ENCODE measurements around the gene TMCC2. TPM values are rescaled to one million over a fixed set of nuclear protein-coding genes. Genes with fewer than 3 reads are reported as not detected.

The TMCC2 gene
- total and polyA plus RNA-seq, 2 donors (not counting 1 experiment from before 2014, with no cell fraction given), result 2.0 to 4.0 TPM

DNA sequence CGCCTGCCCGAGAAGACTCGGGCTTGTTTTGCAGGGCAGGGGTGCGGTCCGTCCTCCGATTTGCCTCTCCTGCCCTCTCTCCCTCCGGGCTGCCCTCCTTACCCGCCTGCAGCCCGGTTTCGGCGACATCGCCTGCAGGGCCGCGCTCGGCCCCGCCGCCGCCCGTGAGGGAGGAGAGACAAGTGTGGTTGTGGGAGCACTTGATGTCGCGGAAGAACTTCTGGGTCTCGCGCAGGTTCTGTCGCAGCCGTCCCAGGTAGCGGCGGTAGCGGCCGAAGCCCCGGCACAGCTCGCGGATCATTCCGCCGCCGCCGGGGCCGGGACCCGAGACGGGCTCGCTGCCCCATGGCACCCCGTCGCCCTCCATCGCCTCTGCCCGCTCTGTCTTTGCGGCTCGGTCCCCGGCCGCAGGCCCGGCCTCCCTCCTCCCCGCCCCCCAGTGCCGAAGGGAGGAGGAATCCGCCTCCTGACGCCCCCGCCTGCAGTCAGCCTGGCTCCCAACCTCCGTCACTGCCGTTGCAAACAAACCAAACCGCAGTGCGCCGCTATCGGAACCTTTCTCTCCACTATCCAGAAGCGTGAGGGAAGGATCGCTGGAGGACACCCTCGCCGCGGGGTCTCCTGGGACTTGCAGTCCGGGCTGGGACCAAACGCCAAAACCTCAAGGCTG is 16.4 kb upstream of the TMCC2 start, which contains the start of gene DSTYK:
Gene DSTYK (minus strand): TSS at position 534 of the 670 bp plus-strand sequence. CDS start 167 bp downstream, at position 367.
- H3K4me1 Mint-ChIP-seq, result peaks cover 48% of the 10 kb centered on the region
- WGBS (ENCODE audit: insufficient coverage), result 0% methylated on average over 61 of the region's 67 CpGs

More for the DNA sequence above, 16.4 kb upstream of the TMCC2 start, which contains the start of gene DSTYK:
- no peaks in the 10 kb centered on the region for H3K36me3 ChIP-seq (replicated peaks in 1 of 2; ENCODE audit: control extremely low read depth in 1 of 2, control insufficient read depth in 1 of 2, extremely low read depth in 1 of 2, insufficient read depth in 2 of 2, low read length in 1 of 2)
- no peaks in the 10 kb centered on the region for H3K9me3 Mint-ChIP-seq (ENCODE audit: insufficient read depth)
- peak within 1 kb of the TSS; percentile 96 for H3K27ac Mint-ChIP-seq
- peak within 1 kb of the TSS; percentile 97 for H2AFZ ChIP-seq (ENCODE audit: insufficient read depth, low read depth, low read length, poor library complexity, severe bottlenecking)
- H4K20me1 ChIP-seq (ENCODE audit: control insufficient read depth, insufficient read depth, low read length, poor library complexity, severe bottlenecking), result peaks cover 6% of the 10 kb centered on the region
- H3K9ac ChIP-seq (ENCODE audit: low read length), result peak within 1 kb of the TSS; percentile 92
- POLR2A ChIA-PET, result interaction anchor here (0.6 to 1.8 kb wide), 4 partner anchors 14 to 1352 kb away, joined by 3 to 8 read pairs (median 4); no protein-coding TSS in a partner anchor
- H3K4me3 ChIP-seq (ENCODE audit: control extremely low read depth in 1 of 5, extremely low read depth in 1 of 5, insufficient read depth in 1 of 5, low read depth in 2 of 5, low read length in 4 of 5), result peak within 1 kb of the TSS; percentile 70 to 96 (median 91)
- peak within 1 kb of the TSS; percentile 89 for H3K4me2 ChIP-seq (replicated peaks; ENCODE audit: low read depth, low read length, poor library complexity, severe bottlenecking)
- H3K9me3 ChIP-seq (ENCODE audit: control extremely low read depth in 1 of 3, control insufficient read depth in 2 of 3, insufficient read depth in 1 of 3, low read length in 2 of 3), result no peaks in the 10 kb centered on the region
- intact Hi-C loops (cut with micrococcal nuclease), result loop anchor here (1.0 kb wide), 5 partner anchors 16 to 421 kb away; partner anchors contain the start of genes ELK4, NUAK2 and TMCC2
- CTCF ChIA-PET, result interaction anchor here (1.3 to 2.2 kb wide), 3 partner anchors 17 to 89 kb away, joined by 4 to 6 read pairs (median 5); partner anchors contain the start of genes RBBP5 and TMCC2
- DNase-seq (peak; percentile 96), ATAC-seq (ENCODE audit: low read depth) (peak; percentile 85)
- H3K4me3 Mint-ChIP-seq, result peak within 1 kb of the TSS; percentile 96
- H3K79me2 ChIP-seq (ENCODE audit: control insufficient read depth, insufficient read depth, low read length), result peaks cover 49% of the 10 kb centered on the region
- no peaks in the 10 kb centered on the region for H3K27me3 ChIP-seq (replicated peaks in 1 of 4; ENCODE audit: control extremely low read depth in 1 of 4, control insufficient read depth in 3 of 4, insufficient read depth in 4 of 4, low read length in 3 of 4)
- H3K27ac ChIP-seq (ENCODE audit: low read length in 2 of 2), result peak within 1 kb of the TSS; percentile 64 to 75
- H3K27me3 Mint-ChIP-seq, result no peaks in the 10 kb centered on the region
- TF ChIP-seq EZH2 (IDR thresholded peaks at IDR 0.05; ENCODE audit: borderline replicate concordance, insufficient read depth, low read depth, low read length, poor library complexity, severe bottlenecking), result no peak
- TF ChIP-seq, protein P1, sequence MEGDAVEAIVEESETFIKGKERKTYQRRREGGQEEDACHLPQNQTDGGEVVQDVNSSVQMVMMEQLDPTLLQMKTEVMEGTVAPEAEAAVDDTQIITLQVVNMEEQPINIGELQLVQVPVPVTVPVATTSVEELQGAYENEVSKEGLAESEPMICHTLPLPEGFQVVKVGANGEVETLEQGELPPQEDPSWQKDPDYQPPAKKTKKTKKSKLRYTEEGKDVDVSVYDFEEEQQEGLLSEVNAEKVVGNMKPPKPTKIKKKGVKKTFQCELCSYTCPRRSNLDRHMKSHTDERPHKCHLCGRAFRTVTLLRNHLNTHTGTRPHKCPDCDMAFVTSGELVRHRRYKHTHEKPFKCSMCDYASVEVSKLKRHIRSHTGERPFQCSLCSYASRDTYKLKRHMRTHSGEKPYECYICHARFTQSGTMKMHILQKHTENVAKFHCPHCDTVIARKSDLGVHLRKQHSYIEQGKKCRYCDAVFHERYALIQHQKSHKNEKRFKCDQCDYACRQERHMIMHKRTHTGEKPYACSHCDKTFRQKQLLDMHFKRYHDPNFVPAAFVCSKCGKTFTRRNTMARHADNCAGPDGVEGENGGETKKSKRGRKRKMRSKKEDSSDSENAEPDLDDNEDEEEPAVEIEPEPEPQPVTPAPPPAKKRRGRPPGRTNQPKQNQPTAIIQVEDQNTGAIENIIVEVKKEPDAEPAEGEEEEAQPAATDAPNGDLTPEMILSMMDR (IDR thresholded peaks at IDR 0.05), result no peak
- peaks cover 22 to 25% of the 10 kb centered on the region in 2 donors for H3K4me1 ChIP-seq (ENCODE audit: control insufficient read depth in 2 of 2, insufficient read depth in 2 of 2, low read length in 2 of 2)
